SK-N-SH (cell line): ENCODE results near the gene NSF. TPM values are rescaled to one million over a fixed set of nuclear protein-coding genes. Genes with fewer than 3 reads are reported as not detected.

ENCODE experiments used
- CTCF ChIA-PET: fragments of 300-600, 350-600 bp; formaldehyde crosslinking; extraction: SDS; loops from one replicate; lab custom pipeline; 2021; lab: Yijun Ruan, JAX
- POLR2A ChIA-PET: fragments of 350-600 bp; sonication (Branson Sonifier 250); formaldehyde crosslinking; extraction: SDS; loops from one replicate; lab custom pipeline; 2020; ENCODE audit warnings: antibody characterized with exemption, inconsistent platforms; lab: Yijun Ruan, JAX
- DNase-seq: peaks from one replicate; pipeline ENCODE4 v3.0.0; 2012
- H2AFZ ChIP-seq: fragments of 200-600 bp; sonication (generic); 2 replicates; pipeline ENCODE4 v1.8.1; 2016; ENCODE audit warnings: antibody characterized with exemption, mild to moderate bottlenecking, low read depth
- H3F3A ChIP-seq: fragments of 200-600 bp; sonication (generic); replicated peaks from 2 replicates; pipeline ENCODE3; 2016; ENCODE audit warnings: antibody characterized with exemption, mild to moderate bottlenecking; ENCODE audit not compliant: insufficient read depth
- H3K27ac ChIP-seq, 2 experiments: fragments of 200-500 bp in 1 of 2; fragments of 200-600 bp in 1 of 2; sonication (Bioruptor generic) in 1 of 2; sonication (generic), shearing (Covaris generic) in 1 of 2; 2 replicates each; pipeline versions ENCODE4 v1.5.1 to v1.6.1; 2014 to 2016; ENCODE audit warnings: low read depth in 2 of 2, inconsistent platforms in 1 of 2, low read length in 1 of 2, mild to moderate bottlenecking in 1 of 2, mixed read lengths in 1 of 2
- H3K27me3 ChIP-seq: fragments of 200-600 bp; sonication (generic), shearing (Covaris generic); 2 replicates; pipeline ENCODE4 v1.6.1; 2016; ENCODE audit warnings: mixed run types; ENCODE audit not compliant: insufficient read depth
- H3K36me3 ChIP-seq, 2 experiments: fragments of 200-500 bp in 1 of 2; fragments of 200-600 bp in 1 of 2; sonication (Bioruptor generic) in 1 of 2; sonication (generic) in 1 of 2; replicated peaks in 1 of 2; 2 replicates each; pipeline versions ENCODE3 to v1.5.1; 2014 to 2016; ENCODE audit warnings: low read length in 1 of 2, mild to moderate bottlenecking in 1 of 2; ENCODE audit not compliant: insufficient read depth in 2 of 2, control insufficient read depth in 1 of 2
- H3K4me1 ChIP-seq, 2 experiments: fragments of 200-500 bp in 1 of 2; fragments of 200-600 bp in 1 of 2; sonication (Bioruptor generic) in 1 of 2; sonication (generic), shearing (Covaris generic) in 1 of 2; 2 replicates each; pipeline versions ENCODE4 v1.5.1 to v1.6.1; 2014 to 2016; ENCODE audit warnings: low read depth in 1 of 2, low read length in 1 of 2, mixed run types in 1 of 2; ENCODE audit not compliant: insufficient read depth in 2 of 2, control insufficient read depth in 1 of 2
- H3K4me2 ChIP-seq: fragments of 200-600 bp; sonication (generic), shearing (Covaris generic); 2 replicates; pipeline ENCODE4 v1.6.1; 2017; ENCODE audit warnings: mixed run types
- H3K4me3 ChIP-seq, 2 experiments: fragments of 200-500 bp in 1 of 2; fragments of 200-600 bp in 1 of 2; sonication (Bioruptor generic) in 1 of 2; sonication (generic), shearing (Covaris generic) in 1 of 2; 2 replicates each; pipeline versions ENCODE4 v1.5.1 to v1.8.1; 2014 to 2016; ENCODE audit warnings: low read depth in 2 of 2, inconsistent platforms in 1 of 2, low read length in 1 of 2, mild to moderate bottlenecking in 1 of 2, mixed read lengths in 1 of 2, moderate library complexity in 1 of 2
- H3K79me2 ChIP-seq: fragments of 200-600 bp; sonication (generic); 2 replicates; pipeline ENCODE4 v1.8.1; 2017; ENCODE audit warnings: mild to moderate bottlenecking; ENCODE audit not compliant: insufficient read depth
- H3K9ac ChIP-seq: fragments of 200-600 bp; sonication (generic); 2 replicates; pipeline ENCODE4 v1.6.1; 2017; ENCODE audit warnings: mixed run types
- H3K9me2 ChIP-seq: fragments of 200-600 bp; sonication (generic); 2 replicates; pipeline ENCODE4 v1.6.1; 2017; ENCODE audit warnings: mixed run types
- H3K9me3 ChIP-seq: fragments of 200-600 bp; sonication (generic); 2 replicates; pipeline ENCODE4 v1.6.1; 2017; ENCODE audit warnings: mixed run types, mild to moderate bottlenecking, moderate library complexity
- H4K20me1 ChIP-seq: fragments of 200-600 bp; sonication (generic); 2 replicates; pipeline ENCODE4 v1.6.1; 2017; ENCODE audit warnings: mild to moderate bottlenecking, mixed run types; ENCODE audit not compliant: insufficient read depth
- ELF1 ChIP-seq: IDR thresholded peaks from 2 replicates; pipeline ENCODE4 v1.4.0; 2012
- EP300 ChIP-seq, 2 experiments: IDR thresholded peaks; 2 replicates each; pipeline versions ENCODE4 v1.4.0 to v1.6.1; 2012; ENCODE audit warnings: borderline replicate concordance in 1 of 2, low read depth in 1 of 2, low read length in 1 of 2
- EZH2phosphoT487 ChIP-seq: fragments of 200-600 bp; sonication (generic); IDR thresholded peaks from 2 replicates; pipeline ENCODE4 v1.6.1; 2017; ENCODE audit warnings: low read depth, mixed run types, mild to moderate bottlenecking, antibody characterized with exemption, moderate library complexity, borderline replicate concordance
- GABPA ChIP-seq: IDR thresholded peaks from 2 replicates; pipeline ENCODE4 v1.4.0; 2012; ENCODE audit warnings: low read depth, mild to moderate bottlenecking
- GATA2 ChIP-seq: sonication (generic); formaldehyde crosslinking; IDR thresholded peaks from 2 replicates; pipeline ENCODE4 v1.5.0; 2020; ENCODE audit warnings: mild to moderate bottlenecking, missing genetic modification reagents
- IRF3 ChIP-seq: fragments of 150-350 bp; IDR thresholded peaks from 2 replicates; pipeline ENCODE4 v1.6.1; 2016; ENCODE audit warnings: mild to moderate bottlenecking, low read depth, low read length
- MXI1 ChIP-seq: IDR thresholded peaks from 2 replicates; pipeline ENCODE4 v1.6.1; 2012; ENCODE audit warnings: mild to moderate bottlenecking, low read depth, low read length, improper control_type of control experiment
- NFIC ChIP-seq: IDR thresholded peaks from 2 replicates; pipeline ENCODE4 v1.4.0; 2012; ENCODE audit warnings: borderline replicate concordance
- NRF1 ChIP-seq: IDR thresholded peaks from 2 replicates; pipeline ENCODE4 v1.6.1; 2012; ENCODE audit warnings: low read depth, mild to moderate bottlenecking, low read length
- POLR2AphosphoS5 ChIP-seq: IDR thresholded peaks from 2 replicates; pipeline ENCODE4 v1.6.1; 2012; ENCODE audit warnings: low read depth, low read length
- RAD21 ChIP-seq: IDR thresholded peaks from 2 replicates; pipeline ENCODE4 v1.6.1; 2012; ENCODE audit warnings: mild to moderate bottlenecking, low read length
- REST ChIP-seq: IDR thresholded peaks from 2 replicates; pipeline ENCODE4 v1.6.1; 2012; ENCODE audit warnings: mild to moderate bottlenecking, low read depth, low read length, moderate library complexity
- TAF1 ChIP-seq: IDR thresholded peaks from 2 replicates; pipeline ENCODE4 v1.6.1; 2012; ENCODE audit warnings: low read depth, mild to moderate bottlenecking, low read length, moderate library complexity, borderline replicate concordance
- TEAD4 ChIP-seq: IDR thresholded peaks from 2 replicates; pipeline ENCODE4 v1.4.0; 2012; ENCODE audit warnings: mild to moderate bottlenecking, borderline replicate concordance; ENCODE audit not compliant: insufficient read depth
- ZBTB33 ChIP-seq: IDR thresholded peaks from 2 replicates; pipeline ENCODE4 v1.4.0; 2012; ENCODE audit warnings: low read depth, borderline replicate concordance
- WGBS: methylation state at CpG from one replicate; pipeline ENCODE4 v1.1.6; 2017; ENCODE audit warnings: low lambda C conversion rate; 5-methylcytosine and 5-hydroxymethylcytosine counted together
- polyA plus RNA-seq, 3 experiments: library from polyadenylated mRNA; depleted of rRNA; stranded (reverse); fragments of >200 nt; gene quantifications; 2 replicates each; pipeline ENCODE4 v1.2.3, GENCODE V29; 2012

NSF gene
- polyA plus RNA-seq, 1 of the 3 experiments (the other 2 are of a cell fraction): 31.4 TPM

GRCh38 chr17:46787478-46787877 lies 197.0 kb downstream of the NSF start (continued):
- TF ChIP-seq ZBTB33 (no peak), TAF1 (no peak)

- no peak for DNase-seq
- Histone ChIP-seq H4K20me1 (no peaks in the 10 kb centered on the region), H3K27ac (no peak overlapping the region), H3K9ac (no peak overlapping the region), H3K27me3 (peaks cover under 1% of the 10 kb centered on the region; the same call in 1 of the 2 replicates), H3K4me2 (no peak overlapping the region), H3K4me1 (peaks cover 0 to 5% of the 10 kb centered on the region in 2 experiments; a peak in 1 of 4 replicates), H2AFZ (no peak overlapping the region), H3K36me3 (no peaks in the 10 kb centered on the region), H3K9me3 (no peaks in the 10 kb centered on the region), H3K79me2 (no peaks in the 10 kb centered on the region)
- CTCF ChIA-PET: interaction anchor here (0.6 to 11.4 kb wide), 5 partner anchors 8 to 202 kb away, joined by 3 to 76 read pairs (median 5); no protein-coding TSS in a partner anchor
- POLR2A ChIA-PET: no interaction called here
- 81% methylated on average over 5 of the region's 5 CpGs for WGBS
- no peak for TF ChIP-seq EP300 (IDR thresholded peaks at IDR 0.05; ENCODE audit: borderline replicate concordance in 1 of 2, low read depth in 1 of 2, low read length in 1 of 2)
- TF ChIP-seq ZBTB33: no peak
- TF ChIP-seq TAF1: no peak
- TF ChIP-seq POLR2AphosphoS5: no peak
- TF ChIP-seq TEAD4: no peak
- no peak for TF ChIP-seq MXI1
- TF ChIP-seq, all 33 proteins: peak for 0
- Histone ChIP-seq H3F3A (no peaks in the 10 kb centered on the region), H3K4me3 (no peak overlapping the region), H3K9me2 (no peaks in the 10 kb centered on the region)
These were observed 197.8 kb downstream of the NSF start for GRCh38 chr17:46788300-46788699.

- TF ChIP-seq RAD21 (no peak), NFIC (no peak), EP300 (IDR thresholded peaks at IDR 0.05; ENCODE audit: borderline replicate concordance in 1 of 2, low read depth in 1 of 2, low read length in 1 of 2) (no peak), ELF1 (no peak), NRF1 (no peak), EZH2phosphoT487 (no peak), IRF3 (no peak), GABPA (no peak), REST (no peak), GATA2 (CRISPR knock-in tag) (no peak)
- TF ChIP-seq, all 33 proteins: peak for 0
- ChIA-PET CTCF (interaction anchor here (0.6 to 11.4 kb wide), 5 partner anchors 8 to 201 kb away, joined by 3 to 76 read pairs (median 5); no protein-coding TSS in a partner anchor), POLR2A (no interaction called here)
- no peaks in the 10 kb centered on the region for H3F3A ChIP-seq
- H3K9me3 ChIP-seq: no peaks in the 10 kb centered on the region
- no peak overlapping the region for H2AFZ ChIP-seq
- H3K27ac ChIP-seq: no peak overlapping the region
- no peak overlapping the region for H3K9ac ChIP-seq
- 82% methylated on average over 7 of the region's 7 CpGs for WGBS
- no peaks in the 10 kb centered on the region for H3K36me3 ChIP-seq
- H3K79me2 ChIP-seq: no peaks in the 10 kb centered on the region
- no peaks in the 10 kb centered on the region for H3K9me2 ChIP-seq
- peaks cover 0 to 5% of the 10 kb centered on the region in 2 experiments; a peak in 1 of 4 replicates for H3K4me1 ChIP-seq
- no peak overlapping the region for H3K4me3 ChIP-seq
- no peak overlapping the region for H3K4me2 ChIP-seq
- H3K27me3 ChIP-seq: peaks cover 6% of the 10 kb centered on the region; the same call in 1 of the 2 replicates
- DNase-seq: no peak
- H4K20me1 ChIP-seq: no peaks in the 10 kb centered on the region
These were observed 198.3 kb downstream of the NSF start for GRCh38 chr17:46788796-46789195.
